Ovary (tissue), 3 donors: ENCODE results near the gene SCGB3A1.

Source experiments
- POLR2A ChIP-seq: fragments of 450-650 bp; IDR thresholded peaks from one replicate; pipeline ENCODE4 v1.6.1; 2017; ENCODE audit warnings: antibody characterized with exemption, mild to moderate bottlenecking, moderate library complexity
- TF ChIP-seq, protein P1 (sequence below), 3 donors: fragments of 450-650 bp in 2 of 3; fragments of 200-600 bp in 1 of 3; IDR thresholded peaks; one replicate each; pipeline versions ENCODE4 v1.5.1 to v1.8.0; 2016 to 2022; ENCODE audit warnings: antibody characterized with exemption in 3 of 3, mild to moderate bottlenecking in 1 of 3
- donor health status: DM: no; HTN: no; CAD: no.

DNA sequence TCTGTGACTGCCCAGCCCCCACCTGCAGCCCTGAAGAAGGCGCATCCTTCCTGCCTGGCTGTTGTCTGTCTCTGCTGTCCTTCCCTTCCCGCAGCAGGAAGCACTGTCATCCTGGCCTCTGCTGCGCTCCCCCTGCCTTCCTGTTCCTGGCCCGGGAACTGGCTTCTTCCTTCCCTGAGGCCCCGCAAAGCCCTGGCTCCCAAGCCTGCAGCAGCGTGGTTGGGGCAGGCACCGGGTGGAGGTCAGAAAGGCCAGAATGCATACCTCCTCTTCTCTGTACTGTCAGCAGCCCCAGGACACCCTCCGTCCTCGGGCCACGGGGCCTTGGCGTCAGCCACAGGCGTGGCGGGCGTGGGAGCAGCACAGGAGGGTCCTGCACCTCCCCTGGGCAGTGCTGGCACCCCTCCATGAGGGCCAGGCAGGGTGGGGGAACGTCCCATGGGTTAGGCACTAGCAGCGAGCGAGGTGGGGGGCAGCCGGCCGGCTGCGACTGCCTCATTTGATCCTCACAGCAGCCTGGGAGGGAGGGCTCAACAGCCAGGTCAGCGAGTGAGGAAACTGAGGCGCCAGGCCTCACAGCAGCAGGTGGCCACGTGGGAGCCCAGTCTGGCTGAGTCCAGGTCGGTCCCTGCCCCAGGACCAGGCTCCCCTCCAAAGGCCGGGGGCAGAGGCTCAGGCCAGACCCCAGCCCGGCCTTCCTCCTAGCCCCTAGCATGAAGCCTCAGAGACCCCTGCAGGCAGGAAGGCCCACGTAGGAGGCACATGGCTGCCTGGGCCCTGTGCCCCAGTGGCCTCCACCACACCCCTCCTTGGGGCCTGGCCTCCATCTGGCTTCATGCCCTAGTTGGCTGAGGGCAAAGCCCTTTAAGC is 48.7 kb upstream of the SCGB3A1 start:
- TF ChIP-seq, protein P1, sequence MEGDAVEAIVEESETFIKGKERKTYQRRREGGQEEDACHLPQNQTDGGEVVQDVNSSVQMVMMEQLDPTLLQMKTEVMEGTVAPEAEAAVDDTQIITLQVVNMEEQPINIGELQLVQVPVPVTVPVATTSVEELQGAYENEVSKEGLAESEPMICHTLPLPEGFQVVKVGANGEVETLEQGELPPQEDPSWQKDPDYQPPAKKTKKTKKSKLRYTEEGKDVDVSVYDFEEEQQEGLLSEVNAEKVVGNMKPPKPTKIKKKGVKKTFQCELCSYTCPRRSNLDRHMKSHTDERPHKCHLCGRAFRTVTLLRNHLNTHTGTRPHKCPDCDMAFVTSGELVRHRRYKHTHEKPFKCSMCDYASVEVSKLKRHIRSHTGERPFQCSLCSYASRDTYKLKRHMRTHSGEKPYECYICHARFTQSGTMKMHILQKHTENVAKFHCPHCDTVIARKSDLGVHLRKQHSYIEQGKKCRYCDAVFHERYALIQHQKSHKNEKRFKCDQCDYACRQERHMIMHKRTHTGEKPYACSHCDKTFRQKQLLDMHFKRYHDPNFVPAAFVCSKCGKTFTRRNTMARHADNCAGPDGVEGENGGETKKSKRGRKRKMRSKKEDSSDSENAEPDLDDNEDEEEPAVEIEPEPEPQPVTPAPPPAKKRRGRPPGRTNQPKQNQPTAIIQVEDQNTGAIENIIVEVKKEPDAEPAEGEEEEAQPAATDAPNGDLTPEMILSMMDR (IDR thresholded peaks at IDR 0.05): no peak
- TF ChIP-seq POLR2A: no peak
